ENCODE data around the gene FBXW8.

DNA sequence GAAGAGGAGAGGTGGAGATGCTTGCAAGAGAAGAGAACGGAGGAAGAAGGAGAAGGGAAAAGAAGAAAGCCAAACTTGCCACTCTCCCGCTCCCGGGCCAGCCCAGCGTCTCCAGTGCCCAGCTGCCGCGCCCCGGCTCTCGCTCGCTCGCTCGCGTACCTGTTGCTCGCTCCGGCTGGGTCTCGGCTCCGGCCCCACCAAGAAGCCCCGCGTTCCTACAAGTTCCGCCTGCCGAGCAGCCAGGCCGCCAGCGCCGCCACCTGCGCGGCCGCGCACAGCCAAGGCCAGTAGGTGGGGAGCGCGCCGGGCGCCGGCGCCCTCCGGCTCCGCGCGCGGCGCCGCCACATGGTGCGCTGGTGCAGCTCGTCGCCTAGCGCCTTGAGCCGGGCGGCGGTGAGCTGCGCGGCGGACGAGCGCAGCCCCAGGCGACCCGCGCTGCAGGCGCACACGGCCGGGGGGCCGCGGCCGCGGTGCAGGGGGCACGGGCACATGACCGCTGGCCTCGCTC is 29.9 kb upstream of the FBXW8 start:
- TF ChIP-seq IRF2 (CRISPR knock-in tag; IDR thresholded peaks at IDR 0.05; ENCODE audit: borderline replicate concordance, low read depth) (no peak), ELF4 (CRISPR knock-in tag; IDR thresholded peaks at IDR 0.05; ENCODE audit: low read depth) (no peak), MXD4 (CRISPR knock-in tag; IDR thresholded peaks at IDR 0.05; ENCODE audit: borderline replicate concordance) (no peak)
- TF ChIP-seq, protein P1, sequence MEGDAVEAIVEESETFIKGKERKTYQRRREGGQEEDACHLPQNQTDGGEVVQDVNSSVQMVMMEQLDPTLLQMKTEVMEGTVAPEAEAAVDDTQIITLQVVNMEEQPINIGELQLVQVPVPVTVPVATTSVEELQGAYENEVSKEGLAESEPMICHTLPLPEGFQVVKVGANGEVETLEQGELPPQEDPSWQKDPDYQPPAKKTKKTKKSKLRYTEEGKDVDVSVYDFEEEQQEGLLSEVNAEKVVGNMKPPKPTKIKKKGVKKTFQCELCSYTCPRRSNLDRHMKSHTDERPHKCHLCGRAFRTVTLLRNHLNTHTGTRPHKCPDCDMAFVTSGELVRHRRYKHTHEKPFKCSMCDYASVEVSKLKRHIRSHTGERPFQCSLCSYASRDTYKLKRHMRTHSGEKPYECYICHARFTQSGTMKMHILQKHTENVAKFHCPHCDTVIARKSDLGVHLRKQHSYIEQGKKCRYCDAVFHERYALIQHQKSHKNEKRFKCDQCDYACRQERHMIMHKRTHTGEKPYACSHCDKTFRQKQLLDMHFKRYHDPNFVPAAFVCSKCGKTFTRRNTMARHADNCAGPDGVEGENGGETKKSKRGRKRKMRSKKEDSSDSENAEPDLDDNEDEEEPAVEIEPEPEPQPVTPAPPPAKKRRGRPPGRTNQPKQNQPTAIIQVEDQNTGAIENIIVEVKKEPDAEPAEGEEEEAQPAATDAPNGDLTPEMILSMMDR (IDR thresholded peaks at IDR 0.05): no peak

All from WTC11 (cell line).